K562 (cell line): ENCODE measurements around the gene PRPH2. TPM values are rescaled to one million over a fixed set of nuclear protein-coding genes. Genes with fewer than 3 reads are reported as not detected.

ENCODE experiments used
- ATAC-seq: fragments of 200-7000 bp; cut with Tn5 transposase; 3 replicates; pipeline ENCODE4 v1.9.1; 2020; ENCODE audit warnings: moderate library complexity
- BruUV-seq: library from RNA; stranded (reverse); fragments of 400-500 nt; replicated peaks from 2 replicates; lab custom pipeline; 2021; lab: Mats Ljungman, UMichigan
- CTCF ChIA-PET: fragments of 300-600 bp; formaldehyde crosslinking; extraction: SDS; loops from one replicate; lab custom pipeline; 2021; ENCODE audit warnings: low intra/inter-chr PET ratio; lab: Yijun Ruan, JAX
- POLR2A ChIA-PET: fragments of 300-600, 350-650 bp; sonication (Branson Sonifier 250); formaldehyde crosslinking; extraction: SDS; loops from one replicate; lab custom pipeline; 2021; ENCODE audit warnings: antibody characterized with exemption, inconsistent platforms; lab: Yijun Ruan, JAX
- DNase-seq, 4 experiments: peaks; one replicate each; pipeline versions ENCODE4 v3.0.0 to v3.0.0-alpha.2; 2011 to 2018; ENCODE audit warnings: low spot score in 3 of 4, mixed read lengths in 3 of 4; ENCODE audit errors: extremely low read depth in 1 of 4
- FAIRE-seq: peaks from 2 replicates; lab custom pipeline; 2011; peaks lifted over from hg19 to GRCh38; lab: Jason Lieb, UNC
- H2AFZ ChIP-seq: 2 replicates; pipeline ENCODE4 v1.6.0; 2011; ENCODE audit warnings: low read depth, low read length, control low read depth, inconsistent platforms
- H3K27ac ChIP-seq: fragments of 200-600 bp; 3 replicates; pipeline ENCODE4 v1.8.0; 2011; ENCODE audit warnings: low read depth, mild to moderate bottlenecking, control low read depth, inconsistent platforms, low read length, moderate library complexity, mixed read lengths; ENCODE audit errors: extremely low read depth
- H3K27me3 ChIP-seq, 2 experiments: fragments of 300-600 bp in 1 of 2; 2 replicates in 1 of 2; 3 replicates in 1 of 2; pipeline versions ENCODE4 v1.6.0 to v1.8.0; 2011; ENCODE audit warnings: inconsistent platforms in 2 of 2, low read length in 2 of 2, mild to moderate bottlenecking in 1 of 2, mixed read lengths in 1 of 2, moderate library complexity in 1 of 2; ENCODE audit not compliant: control insufficient read depth in 2 of 2, insufficient read depth in 2 of 2
- H3K36me3 ChIP-seq: fragments of 300-600 bp; 3 replicates; pipeline ENCODE4 v1.8.0; 2011; ENCODE audit warnings: mild to moderate bottlenecking, low read length, inconsistent platforms; ENCODE audit not compliant: control insufficient read depth, insufficient read depth
- H3K4me1 ChIP-seq, 2 experiments: fragments of 200-600 bp in 1 of 2; replicated peaks in 1 of 2; 2 replicates in 1 of 2; 3 replicates in 1 of 2; pipeline versions ENCODE4 v1.5.1 to v1.8.0; 2011; ENCODE audit warnings: inconsistent platforms in 2 of 2, low read length in 2 of 2, mild to moderate bottlenecking in 1 of 2, mixed read lengths in 1 of 2, moderate library complexity in 1 of 2; ENCODE audit not compliant: control insufficient read depth in 2 of 2, insufficient read depth in 2 of 2
- H3K4me2 ChIP-seq: 2 replicates; pipeline ENCODE4 v1.6.1; 2011; ENCODE audit warnings: low read length, control low read depth, inconsistent platforms, mixed read lengths; ENCODE audit not compliant: insufficient read depth
- H3K4me3 ChIP-seq: fragments of 200-600 bp; sonication (generic), shearing (Covaris generic); 2 replicates; pipeline ENCODE4 v1.5.1; 2016; ENCODE audit warnings: control low read depth, inconsistent platforms
- H3K79me2 ChIP-seq: fragments of 200-600 bp; 3 replicates; pipeline ENCODE4 v1.8.0; 2011; ENCODE audit warnings: low read length, inconsistent platforms; ENCODE audit not compliant: control insufficient read depth, insufficient read depth
- H3K9ac ChIP-seq, 2 experiments: 2 replicates each; pipeline versions ENCODE4 v1.6.0 to v1.6.1; 2011; ENCODE audit warnings: low read depth in 2 of 2, low read length in 2 of 2, control low read depth in 1 of 2, inconsistent platforms in 1 of 2, mild to moderate bottlenecking in 1 of 2, mixed read lengths in 1 of 2; ENCODE audit not compliant: insufficient read depth in 1 of 2
- H3K9me1 ChIP-seq: one replicate; pipeline ENCODE4 v1.6.0; 2011; ENCODE audit warnings: inconsistent platforms, mild to moderate bottlenecking, low read length, moderate library complexity; ENCODE audit not compliant: control insufficient read depth, insufficient read depth
- H3K9me3 ChIP-seq: replicated peaks from 2 replicates; pipeline ENCODE4 v1.5.1; 2011; ENCODE audit warnings: low read depth, low read length, inconsistent platforms; ENCODE audit not compliant: control insufficient read depth, insufficient read depth
- H4K20me1 ChIP-seq: replicated peaks from 2 replicates; pipeline ENCODE4 v1.6.1; 2011; ENCODE audit warnings: low read length, inconsistent platforms, mixed read lengths; ENCODE audit not compliant: control insufficient read depth, insufficient read depth
- GTF2A2 ChIP-seq: IDR thresholded peaks from 2 replicates; pipeline ENCODE4 v1.6.1; 2016; ENCODE audit warnings: mild to moderate bottlenecking, missing genetic modification characterization, missing compliant biosample characterization
- KDM1A ChIP-seq, 2 experiments: fragments of 450-650 bp; IDR thresholded peaks; 2 replicates each; pipeline ENCODE4 v1.6.1; 2016; ENCODE audit warnings: mild to moderate bottlenecking in 2 of 2
- KLF13 ChIP-seq: fragments of 450-650 bp; IDR thresholded peaks from 2 replicates; pipeline ENCODE4 v1.6.1; 2016; ENCODE audit warnings: missing genetic modification characterization, low read depth, mild to moderate bottlenecking, missing compliant biosample characterization, moderate library complexity, borderline replicate concordance
- MXD1 ChIP-seq: fragments of 250-450 bp; sonication (Bioruptor Pico); IDR thresholded peaks from 2 replicates; pipeline ENCODE4 v1.8.0; 2021; ENCODE audit warnings: borderline replicate concordance, mild to moderate bottlenecking, moderate library complexity; ENCODE audit not compliant: poor library complexity, severe bottlenecking
- NEUROD1 ChIP-seq: fragments of 150-350 bp; IDR thresholded peaks from 2 replicates; pipeline ENCODE4 v1.6.1; 2014; ENCODE audit warnings: borderline replicate concordance, low read length, low read depth; ENCODE audit not compliant: partially characterized antibody
- PREB ChIP-seq: sonication (generic); formaldehyde crosslinking; IDR thresholded peaks from 2 replicates; pipeline ENCODE4 v1.8.1; 2023; ENCODE audit warnings: mild to moderate bottlenecking, missing genetic modification reagents
- RHOXF2B ChIP-seq: fragments of 250-450 bp; sonication (Bioruptor Pico); conservative IDR thresholded peaks from 2 replicates; pipeline ENCODE4 v1.5.1; 2021
- ZNF184 ChIP-seq: sonication (generic); formaldehyde crosslinking; IDR thresholded peaks from 2 replicates; pipeline ENCODE4 v1.5.0; 2020; ENCODE audit warnings: missing genetic modification reagents
- WGBS: fragments of 100-300 bp; shearing (Covaris generic); methylation state at CpG from one replicate; pipeline ENCODE4 v1.1.6; 2016; ENCODE audit warnings: low coverage, mixed read lengths; ENCODE audit not compliant: insufficient coverage; ENCODE audit errors: missing lambda C conversion rate; 5-methylcytosine and 5-hydroxymethylcytosine counted together
- in situ Hi-C: fragments of 300-500 bp; cut with MboI; formaldehyde crosslinking; loops from 4 replicates; pipeline ENCODE4 v1.15.0; 2018; ENCODE audit warnings: inconsistent platforms, mixed read lengths
- intact Hi-C: fragments of 100-400 bp; cut with micrococcal nuclease; formaldehyde crosslinking; loops from 2 replicates; pipeline ENCODE4 v1.14.2; 2022
- polyA plus RNA-seq, 8 experiments: library from polyadenylated mRNA; depleted of rRNA in 4 of 8; stranded (reverse) in 5 of 8; unstranded in 3 of 8; fragments of >200 nt; fragmentation: Nextera tagmentation in 2 of 8; fragmentation: Illumina TruSeq in 1 of 8; extraction: Ambion mirVana in 2 of 8; extraction: Trizol in 1 of 8; gene quantifications; 2 replicates each; pipeline versions ENCODE4 v1.2.1 to v1.2.3, GENCODE V29; 2011 to 2014; ENCODE audit warnings: inconsistent platforms in 1 of 8, missing spikeins in 1 of 8
- total RNA-seq, 7 experiments: library from RNA; depleted of rRNA in 6 of 7; stranded (reverse); fragments of >200 nt in 6 of 7; fragmentation: Illumina TruSeq in 2 of 7; extraction: Trizol in 2 of 7; gene quantifications; 2 replicates each; pipeline versions ENCODE4 v1.2.1 to v1.2.3, GENCODE V29; 2011 to 2021; ENCODE audit warnings: low replicate concordance in 1 of 7
- TF ChIP-seq, protein P1 (sequence below): fragments of 450-650 bp; IDR thresholded peaks from 2 replicates; pipeline ENCODE4 v1.6.1; 2016; ENCODE audit warnings: antibody characterized with exemption

The PRPH2 gene
- total and polyA plus RNA-seq, 9 of the 15 experiments (the other 6 are each of a cell fraction or from before 2014, with no cell fraction given): 0.03 to 0.11 (median 0.03) TPM; not detected in 5

DNA sequence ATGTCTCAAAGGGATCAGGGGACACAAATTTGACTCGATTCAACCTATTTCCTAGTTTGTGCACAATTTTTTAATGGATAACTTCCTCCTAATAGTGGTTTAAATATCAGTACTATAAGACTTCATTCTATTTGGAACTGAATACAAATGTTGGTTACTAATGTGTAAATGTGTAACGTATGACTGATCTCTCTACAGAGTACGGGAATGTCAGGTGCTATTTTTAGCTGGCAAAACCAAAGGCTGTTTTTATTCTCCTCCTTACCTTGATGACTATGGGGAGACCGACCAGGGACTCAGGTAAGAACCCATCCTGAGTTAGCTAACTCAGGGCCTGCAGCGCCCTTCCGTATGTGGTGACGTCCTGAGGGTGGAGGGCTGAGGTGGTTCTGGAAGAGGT, 33.0 kb downstream of the PRPH2 start:
- no peaks in the 10 kb centered on the region for H3K79me2 ChIP-seq
- no peak overlapping the region for H3K4me2 ChIP-seq
- no peaks in the 10 kb centered on the region for H4K20me1 ChIP-seq
- no peak overlapping the region for H3K9ac ChIP-seq
- peaks cover 77% of the 10 kb centered on the region; the same call in 2 of the 3 replicates for H3K36me3 ChIP-seq
- no peaks in the 10 kb centered on the region for H3K4me1 ChIP-seq
- WGBS: 83% methylated on average over 7 of the region's 7 CpGs
- H3K4me3 ChIP-seq: no peak overlapping the region
- no peak for FAIRE-seq
- in situ Hi-C loops (no loop called here), intact Hi-C loops (no loop called here)
- ChIA-PET POLR2A (no interaction called here), CTCF (no interaction called here)
- no peak overlapping the region for H3K27ac ChIP-seq
- H2AFZ ChIP-seq: no peak overlapping the region
- H3K9me3 ChIP-seq: no peaks in the 10 kb centered on the region
- no peaks in the 10 kb centered on the region for H3K27me3 ChIP-seq
- no peak for ATAC-seq
- TF ChIP-seq, protein P1, sequence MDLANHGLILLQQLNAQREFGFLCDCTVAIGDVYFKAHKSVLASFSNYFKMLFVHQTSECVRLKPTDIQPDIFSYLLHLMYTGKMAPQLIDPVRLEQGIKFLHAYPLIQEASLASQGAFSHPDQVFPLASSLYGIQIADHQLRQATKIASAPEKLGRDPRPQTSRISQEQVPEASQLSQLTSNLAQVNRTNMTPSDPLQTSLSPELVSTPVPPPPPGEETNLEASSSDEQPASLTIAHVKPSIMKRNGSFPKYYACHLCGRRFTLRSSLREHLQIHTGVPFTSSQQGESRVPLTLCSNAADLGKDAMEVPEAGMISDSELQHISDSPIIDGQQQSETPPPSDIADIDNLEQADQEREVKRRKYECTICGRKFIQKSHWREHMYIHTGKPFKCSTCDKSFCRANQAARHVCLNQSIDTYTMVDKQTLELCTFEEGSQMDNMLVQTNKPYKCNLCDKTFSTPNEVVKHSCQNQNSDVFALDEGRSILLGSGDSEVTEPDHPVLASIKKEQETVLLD: no peak
- no peak for TF ChIP-seq KLF13 (tag)
- no TSS peak for BruUV-seq
- H3K9me1 ChIP-seq: no peaks in the 10 kb centered on the region
- DNase-seq: no peak

DNA sequence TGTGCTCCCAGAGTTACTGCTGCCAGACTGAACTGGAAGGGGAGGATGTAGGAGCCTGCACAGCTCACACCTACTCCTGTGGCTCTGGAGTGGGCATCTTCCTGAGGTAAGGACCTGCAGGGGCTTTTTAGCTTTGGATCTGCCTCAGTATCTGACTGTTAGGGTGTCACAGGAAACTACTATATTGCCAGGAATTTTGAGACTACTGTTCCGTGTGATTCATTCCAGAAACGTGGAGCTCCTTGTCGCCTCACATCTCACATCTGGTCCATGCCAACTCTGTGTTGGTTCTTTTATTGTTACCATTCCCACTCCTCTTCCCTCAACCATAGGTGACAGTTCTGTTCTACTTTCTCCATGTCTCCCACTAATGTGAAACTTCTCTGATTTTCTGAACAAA, 34.1 kb downstream of the PRPH2 start:
- no peak for ATAC-seq
- Histone ChIP-seq H3K4me1 (no peaks in the 10 kb centered on the region), H4K20me1 (no peaks in the 10 kb centered on the region), H3K36me3 (peaks cover 78% of the 10 kb centered on the region; the same call in 2 of the 3 replicates), H2AFZ (no peak overlapping the region), H3K9ac (no peak overlapping the region), H3K27ac (no peak overlapping the region), H3K79me2 (no peaks in the 10 kb centered on the region), H3K9me1 (no peaks in the 10 kb centered on the region), H3K4me2 (no peak overlapping the region), H3K4me3 (no peak overlapping the region), H3K27me3 (no peaks in the 10 kb centered on the region), H3K9me3 (no peaks in the 10 kb centered on the region)
- ChIA-PET POLR2A (interaction anchor here (1.0 kb wide), 1 partner anchor 9 kb away, joined by 3 read pairs; no protein-coding TSS in a partner anchor), CTCF (no interaction called here)
- no TSS peak for BruUV-seq
- in situ Hi-C loops (no loop called here), intact Hi-C loops (no loop called here)
- WGBS: 87% methylated on average over 3 of the region's 3 CpGs
- DNase-seq: no peak
- no peak for FAIRE-seq
- TF ChIP-seq ZNF184 (CRISPR knock-in tag) (no peak), KDM1A (IDR thresholded peaks at IDR 0.05) (no peak), NEUROD1 (no peak), GTF2A2 (tag) (no peak), PREB (CRISPR knock-in tag) (no peak), MXD1 (CRISPR knock-in tag) (no peak), RHOXF2B (CRISPR knock-in tag) (no peak)
